GM21423 (cell line): Measurements from ENCODE around the gene DEXI.

Experiments
- ATAC-seq: cut with Tn5 transposase; IDR thresholded peaks from one replicate; pipeline ENCODE4 v1.9.1; 2021; ENCODE audit warnings: mild to moderate bottlenecking, moderate library complexity; ENCODE audit not compliant: unreplicated experiment

DEXI gene

GRCh38 chr16:10942352-10943063 is at the start of gene DEXI:
DEXI (minus strand) TSS chr16:10942468; CDS start chr16:10942005, 463 bp downstream.
- ATAC-seq, result peak; percentile 62

- ATAC-seq, result no peak
Observed at GRCh38 chr16:10990378-10990777, 48.1 kb upstream of the DEXI start.

- no peak for ATAC-seq
Observed at GRCh38 chr16:10989559-10989958, 47.3 kb upstream of the DEXI start.

- no peak for ATAC-seq
Observed at GRCh38 chr16:10988879-10989278, 46.6 kb upstream of the DEXI start.

GRCh38 chr16:10988164-10988803 is 46.0 kb upstream of the DEXI start:
- peak; percentile 45 for ATAC-seq

- no peak for ATAC-seq
Observed at GRCh38 chr16:10987361-10988163, 45.3 kb upstream of the DEXI start.

GRCh38 chr16:10984509-10984908 is 42.2 kb upstream of the DEXI start:
- ATAC-seq, result no peak

- ATAC-seq, result peak; percentile 11
Observed at GRCh38 chr16:10983159-10983558, 40.9 kb upstream of the DEXI start.

- peak; percentile 46 for ATAC-seq
Observed at GRCh38 chr16:10982465-10983150, 40.3 kb upstream of the DEXI start.

GRCh38 chr16:10981697-10982216 is 39.5 kb upstream of the DEXI start:
- ATAC-seq, result peak; percentile 70

- ATAC-seq, result no peak
Observed at GRCh38 chr16:10980813-10981212, 38.5 kb upstream of the DEXI start.

GRCh38 chr16:10979717-10980601 is 37.7 kb upstream of the DEXI start:
- ATAC-seq, result no peak

GRCh38 chr16:10978871-10979446 is 36.7 kb upstream of the DEXI start:
- ATAC-seq, result no peak

- no peak for ATAC-seq
Observed at GRCh38 chr16:10978124-10978523, 35.9 kb upstream of the DEXI start.

- no peak for ATAC-seq
Observed at GRCh38 chr16:10976634-10977033, 34.4 kb upstream of the DEXI start.

- ATAC-seq, result no peak
Observed at GRCh38 chr16:10972819-10973464, 30.7 kb upstream of the DEXI start.

GRCh38 chr16:10972108-10972818 is 30.0 kb upstream of the DEXI start:
- no peak for ATAC-seq

GRCh38 chr16:10971560-10971961 is 29.3 kb upstream of the DEXI start:
- no peak for ATAC-seq
